Subcutaneous abdominal adipose tissue (tissue), 5 donors: ENCODE results near the gene FBXW7.

Experiments used
- H3K27ac ChIP-seq: one replicate; pipeline ENCODE4 v1.7.0; 2013; ENCODE audit warnings: low read depth, mild to moderate bottlenecking, inconsistent platforms, low read length, moderate library complexity
- H3K27me3 ChIP-seq, 5 donors: one replicate each; pipeline ENCODE4 v1.7.0; 2013; ENCODE audit warnings: low read length in 5 of 5, inconsistent platforms in 1 of 5; ENCODE audit not compliant: control insufficient read depth in 5 of 5, insufficient read depth in 4 of 5
- H3K36me3 ChIP-seq, 5 donors: one replicate each; pipeline ENCODE4 v1.7.0; 2013; ENCODE audit warnings: low read length in 5 of 5; ENCODE audit not compliant: control insufficient read depth in 5 of 5, insufficient read depth in 5 of 5
- H3K4me1 ChIP-seq, 5 donors: one replicate each; pipeline ENCODE4 v1.7.0; 2013; ENCODE audit warnings: low read length in 5 of 5, mild to moderate bottlenecking in 3 of 5, moderate library complexity in 1 of 5; ENCODE audit not compliant: control insufficient read depth in 5 of 5, insufficient read depth in 5 of 5
- H3K4me3 ChIP-seq, 5 donors: one replicate each; pipeline ENCODE4 v1.7.0; 2013; ENCODE audit warnings: low read length in 5 of 5, low read depth in 1 of 5
- H3K9ac ChIP-seq, 5 donors: one replicate each; pipeline ENCODE4 v1.7.0; 2013; ENCODE audit warnings: low read length in 5 of 5, mild to moderate bottlenecking in 4 of 5, moderate library complexity in 3 of 5
- H3K9me3 ChIP-seq, 5 donors: one replicate each; pipeline ENCODE4 v1.7.0; 2013; ENCODE audit warnings: low read length in 5 of 5; ENCODE audit not compliant: control insufficient read depth in 5 of 5
- donor health status: healthy.
- donor health status: healthy.
- donor health status: healthy.
- donor health status: healthy.
- donor health status: healthy.

The FBXW7 gene

DNA sequence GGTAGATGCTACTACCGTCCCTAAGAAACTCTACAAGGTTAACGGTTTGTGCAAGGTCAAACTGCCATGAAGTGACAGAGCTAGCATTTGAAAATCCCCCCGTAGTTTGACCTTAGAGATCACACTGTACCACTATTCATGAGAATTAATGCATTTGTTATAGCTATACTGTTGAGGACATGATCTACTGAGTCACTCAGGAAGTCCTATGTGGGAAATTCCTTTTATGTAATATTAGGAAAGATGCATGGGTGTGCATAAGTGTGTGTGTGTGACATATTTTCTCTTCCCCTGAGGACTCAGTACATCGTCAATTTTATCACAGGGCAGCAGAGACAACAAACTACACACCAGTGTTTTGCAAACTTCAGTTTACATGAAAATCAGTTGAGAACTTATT is 141.1 kb downstream of the FBXW7 start:
- Histone ChIP-seq H3K4me3 (no peak overlapping the region), H3K27me3 (no peaks in the 10 kb centered on the region), H3K9ac (no peak overlapping the region), H3K9me3 (no peaks in the 10 kb centered on the region), H3K36me3 (no peaks in the 10 kb centered on the region), H3K4me1 (peaks cover 0 to 4% (median 0%) of the 10 kb centered on the region in 5 donors), H3K27ac (no peak overlapping the region)

DNA sequence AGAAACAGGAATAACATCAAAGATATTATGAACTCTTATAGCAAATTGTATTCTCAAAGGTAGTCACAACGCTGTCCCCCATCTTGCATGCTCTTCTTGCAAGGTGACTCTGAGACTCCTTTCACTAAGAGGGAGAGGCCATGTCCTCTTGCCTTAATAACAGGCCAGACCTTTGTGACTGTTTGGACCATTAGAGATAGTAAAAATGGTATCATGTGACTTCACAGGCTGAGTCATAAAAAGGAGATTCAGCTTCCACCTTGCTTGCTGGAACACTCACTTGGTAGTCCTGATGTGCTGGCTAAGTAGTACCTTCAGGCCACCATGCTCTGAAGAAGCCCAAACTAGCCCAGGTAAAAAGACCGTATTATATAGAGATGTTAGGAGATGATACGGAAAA is 143.8 kb downstream of the FBXW7 start:
- Histone ChIP-seq H3K9ac (no peak overlapping the region), H3K27ac (no peak overlapping the region), H3K4me1 (no peaks in the 10 kb centered on the region), H3K4me3 (no peak overlapping the region), H3K27me3 (no peaks in the 10 kb centered on the region), H3K9me3 (peaks cover 0 to 3% (median 0%) of the 10 kb centered on the region in 5 donors), H3K36me3 (no peaks in the 10 kb centered on the region)

DNA sequence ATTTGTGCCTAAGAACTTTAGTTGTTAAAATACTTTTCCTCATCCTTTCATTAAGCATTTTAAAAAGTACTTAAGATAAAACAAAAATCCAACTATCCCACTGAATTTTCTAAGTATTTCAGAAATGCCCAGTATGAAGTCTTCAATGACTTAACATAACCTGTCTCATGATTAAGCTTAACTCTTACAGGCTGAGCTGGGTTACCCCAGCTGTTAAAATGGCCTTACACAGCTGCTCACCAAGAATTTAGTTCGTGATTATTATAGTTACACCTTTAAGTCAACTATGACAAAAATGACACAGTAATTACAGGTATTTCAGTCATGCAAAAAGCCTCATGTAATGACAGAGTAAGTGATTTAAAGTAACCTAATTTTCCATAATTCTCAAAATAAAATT is 145.7 kb downstream of the FBXW7 start:
- H3K4me1 ChIP-seq, result no peaks in the 10 kb centered on the region
- no peak overlapping the region for H3K9ac ChIP-seq
- peaks cover 0 to 3% (median 0%) of the 10 kb centered on the region in 5 donors for H3K9me3 ChIP-seq
- no peaks in the 10 kb centered on the region for H3K36me3 ChIP-seq
- H3K27me3 ChIP-seq, result no peaks in the 10 kb centered on the region
- H3K4me3 ChIP-seq, result no peak overlapping the region
- H3K27ac ChIP-seq, result no peak overlapping the region

DNA sequence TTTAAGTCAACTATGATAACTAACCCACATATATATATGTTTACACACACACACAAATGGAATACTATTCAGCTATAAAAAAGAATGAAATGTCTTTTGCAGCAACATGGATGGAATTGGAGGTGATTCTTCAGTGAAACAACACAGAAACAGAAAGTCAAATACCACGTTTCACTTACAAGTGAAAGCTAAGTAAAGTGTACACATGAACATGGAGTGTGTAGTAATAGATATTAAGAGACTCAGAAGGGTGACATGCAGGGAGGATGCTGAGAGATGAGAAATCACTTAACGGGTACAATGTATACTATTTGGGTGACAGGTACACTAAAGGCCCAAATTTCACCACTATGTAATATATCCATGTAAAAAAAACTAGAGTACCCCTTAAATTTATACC is 146.5 kb downstream of the FBXW7 start:
- Histone ChIP-seq H3K9ac (no peak overlapping the region), H3K27ac (no peak overlapping the region), H3K4me3 (no peak overlapping the region), H3K36me3 (no peaks in the 10 kb centered on the region), H3K9me3 (peaks cover 0 to 3% (median 0%) of the 10 kb centered on the region in 5 donors), H3K4me1 (no peaks in the 10 kb centered on the region), H3K27me3 (no peaks in the 10 kb centered on the region)

DNA sequence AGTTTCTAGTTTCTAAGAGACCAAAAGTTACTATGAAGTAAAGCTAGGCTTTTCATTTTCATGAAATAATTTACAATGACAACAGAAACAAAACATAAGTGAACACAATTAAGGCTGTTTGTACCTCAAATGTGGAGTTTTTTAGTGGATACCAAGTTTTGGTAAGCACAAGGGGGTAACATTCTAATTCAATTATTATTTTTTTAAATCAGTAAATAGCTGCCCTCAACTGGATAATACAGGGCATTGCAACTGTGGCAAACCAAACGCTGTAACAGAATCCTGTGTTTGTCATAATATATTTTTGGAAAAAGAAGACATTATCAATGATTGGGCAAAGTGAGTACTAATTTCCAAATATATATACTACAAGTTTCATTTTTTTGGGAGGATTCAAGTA is 150.3 kb downstream of the FBXW7 start:
- Histone ChIP-seq H3K27ac (no peak overlapping the region), H3K4me3 (no peak overlapping the region), H3K27me3 (no peaks in the 10 kb centered on the region), H3K9ac (peak overlapping the region in 1 of 5 donors; percentile 35), H3K36me3 (no peaks in the 10 kb centered on the region), H3K4me1 (peaks cover 0 to 19% (median 5%) of the 10 kb centered on the region in 5 donors), H3K9me3 (peaks cover 0 to 3% (median 0%) of the 10 kb centered on the region in 5 donors)

DNA sequence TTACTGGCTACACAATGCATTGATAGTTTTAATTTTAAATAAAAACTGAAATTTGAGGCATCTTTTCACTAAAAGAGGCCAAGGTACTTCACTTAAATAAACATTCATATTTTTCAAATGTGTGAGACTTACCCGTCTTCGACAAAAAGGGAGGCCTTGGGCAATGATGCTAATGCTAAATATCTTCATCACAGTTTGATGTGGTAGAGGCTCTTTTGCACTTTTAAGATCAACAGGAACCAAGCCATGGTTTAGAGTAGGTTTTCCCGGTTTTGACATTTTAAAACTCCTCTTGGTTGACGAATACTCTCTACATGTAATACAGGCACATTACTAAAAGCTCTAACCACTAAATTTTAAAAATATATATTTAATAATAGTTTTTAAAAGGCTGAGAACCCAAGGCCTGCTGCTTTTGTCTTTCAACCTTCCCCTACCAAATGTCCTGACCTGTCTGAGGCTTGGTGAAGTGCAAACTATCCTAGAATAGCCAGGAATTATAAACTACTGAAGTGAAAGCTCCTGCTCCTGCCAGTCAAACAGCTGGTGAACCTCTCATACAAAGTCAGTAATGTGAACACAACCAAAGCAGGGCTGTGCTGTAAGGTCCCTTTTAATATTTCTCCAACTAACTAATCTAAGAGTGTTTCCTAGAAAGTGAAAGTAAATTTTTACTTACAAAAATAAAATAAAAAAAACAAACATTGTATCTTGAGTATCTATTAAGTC is 153.7 kb downstream of the FBXW7 start:
- Histone ChIP-seq H3K36me3 (no peaks in the 10 kb centered on the region), H3K9ac (peak overlapping the region in 4 of 5 donors; percentile 35 to 64 (median 40)), H3K4me1 (peaks cover 0 to 25% (median 5%) of the 10 kb centered on the region in 5 donors), H3K9me3 (no peaks in the 10 kb centered on the region), H3K27ac (no peak overlapping the region), H3K4me3 (peak overlapping the region in 4 of 5 donors; percentile 13 to 25 (median 19)), H3K27me3 (no peaks in the 10 kb centered on the region)

DNA sequence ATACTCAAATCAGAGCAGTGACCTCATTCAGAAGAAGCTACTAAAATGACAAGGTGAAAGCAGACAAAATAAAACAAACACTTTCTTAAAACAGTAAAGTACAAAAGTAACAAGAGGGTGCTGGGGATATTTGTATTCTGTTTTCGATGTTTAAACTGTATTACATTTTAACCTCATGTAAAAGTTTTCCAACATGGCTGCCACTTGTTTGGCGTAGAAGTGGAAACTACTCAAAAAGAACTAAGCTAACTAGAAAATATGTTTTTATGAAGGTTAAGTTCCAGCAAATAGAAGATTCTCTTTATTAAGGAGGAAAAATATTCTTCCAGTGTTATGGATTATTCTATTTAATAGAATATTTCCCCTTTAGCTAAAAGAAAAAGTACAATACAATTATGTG is 155.0 kb downstream of the FBXW7 start:
- Histone ChIP-seq H3K9me3 (no peaks in the 10 kb centered on the region), H3K4me1 (peaks cover 0 to 25% (median 5%) of the 10 kb centered on the region in 5 donors), H3K9ac (no peak overlapping the region), H3K4me3 (no peak overlapping the region), H3K27me3 (no peaks in the 10 kb centered on the region), H3K27ac (no peak overlapping the region), H3K36me3 (no peaks in the 10 kb centered on the region)

DNA sequence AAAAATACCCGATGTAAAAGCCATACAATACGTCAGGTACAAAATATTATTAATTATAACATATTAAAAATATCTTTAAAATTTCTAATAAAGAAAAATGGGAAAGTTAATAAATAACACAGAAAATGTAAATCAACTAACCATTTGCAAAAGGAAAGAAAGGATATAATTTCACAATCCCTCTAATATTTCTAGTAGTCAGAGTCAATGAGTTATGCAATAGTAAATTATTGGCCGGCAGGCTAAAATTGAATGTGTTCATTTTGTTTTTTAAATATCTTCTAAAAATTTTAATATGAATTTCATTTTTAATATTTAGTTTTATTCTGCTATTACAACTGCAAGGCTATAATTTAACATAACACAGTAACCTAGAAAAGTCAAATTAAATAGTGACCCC is 155.7 kb downstream of the FBXW7 start:
- no peak overlapping the region for H3K27ac ChIP-seq
- H3K27me3 ChIP-seq, result no peaks in the 10 kb centered on the region
- H3K9me3 ChIP-seq, result no peaks in the 10 kb centered on the region
- no peak overlapping the region for H3K4me3 ChIP-seq
- H3K4me1 ChIP-seq, result peaks cover 0 to 25% (median 5%) of the 10 kb centered on the region in 5 donors
- H3K36me3 ChIP-seq, result no peaks in the 10 kb centered on the region
- no peak overlapping the region for H3K9ac ChIP-seq

DNA sequence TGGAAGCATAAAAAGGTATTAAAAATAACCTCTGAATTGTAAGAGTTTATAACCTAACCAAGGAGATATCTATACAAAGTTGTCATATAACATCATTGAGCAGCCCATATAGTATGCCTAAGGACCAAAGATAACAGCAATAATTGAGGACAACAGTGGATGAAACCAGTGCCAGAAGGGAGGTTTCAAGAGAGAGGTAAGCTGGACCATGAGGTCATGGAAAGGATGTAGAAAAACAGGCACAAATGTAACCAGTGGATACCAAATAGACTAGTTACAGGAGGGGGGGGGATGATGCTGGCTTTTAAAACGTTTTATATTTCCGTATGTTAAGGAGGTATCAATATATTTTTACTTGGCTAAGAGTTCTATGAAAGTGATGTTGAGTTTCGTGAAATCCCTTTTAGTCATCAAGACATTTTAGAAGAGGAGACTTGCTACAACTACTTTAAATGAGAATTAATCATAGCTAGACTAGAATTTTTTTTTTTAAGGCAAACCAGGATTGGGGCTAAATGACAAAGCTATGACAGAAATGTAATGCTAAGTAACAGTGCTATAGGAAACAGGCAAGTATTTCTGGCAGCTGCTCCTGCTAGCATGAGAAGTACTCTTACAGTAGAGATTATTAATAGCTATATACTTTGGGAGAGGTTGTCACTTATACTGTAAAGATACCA is 161.1 kb downstream of the FBXW7 start:
- Histone ChIP-seq H3K27me3 (no peaks in the 10 kb centered on the region), H3K4me1 (no peaks in the 10 kb centered on the region), H3K36me3 (no peaks in the 10 kb centered on the region), H3K9ac (no peak overlapping the region), H3K4me3 (no peak overlapping the region), H3K9me3 (no peaks in the 10 kb centered on the region), H3K27ac (no peak overlapping the region)

DNA sequence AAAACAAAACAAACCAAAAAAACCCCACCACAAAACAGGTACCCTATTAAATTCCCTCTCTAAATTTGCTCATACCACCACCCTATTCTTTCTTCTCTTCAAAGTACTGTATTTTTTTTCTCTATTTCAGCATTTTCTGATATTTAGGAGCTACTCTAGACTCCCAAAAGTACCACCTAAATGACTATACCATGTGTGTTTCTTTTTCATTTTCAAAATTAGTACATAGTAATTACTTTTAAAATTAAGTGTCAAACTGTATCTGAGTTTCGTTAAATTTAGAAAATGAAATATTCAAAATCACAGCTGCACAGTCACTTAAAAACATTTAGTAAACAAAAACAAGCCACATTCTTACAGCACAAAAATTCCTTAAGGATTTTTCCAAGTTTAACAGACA is 161.7 kb downstream of the FBXW7 start:
- H3K9ac ChIP-seq, result no peak overlapping the region
- no peaks in the 10 kb centered on the region for H3K9me3 ChIP-seq
- no peaks in the 10 kb centered on the region for H3K36me3 ChIP-seq
- no peak overlapping the region for H3K4me3 ChIP-seq
- H3K27me3 ChIP-seq, result no peaks in the 10 kb centered on the region
- H3K27ac ChIP-seq, result no peak overlapping the region
- no peaks in the 10 kb centered on the region for H3K4me1 ChIP-seq
